Karpas-422 (cell line): ENCODE results near the gene ENC1. TPM values are rescaled to one million over a fixed set of nuclear protein-coding genes. Genes with fewer than 3 reads are reported as not detected.
"Not testable (repeated sequence)": the region's sequence is repeated elsewhere in the genome, so short reads cannot be mapped to it uniquely, and the experiment has no call there.

Experiments
- DNase-seq: peaks from one replicate; pipeline ENCODE4 v3.0.0-alpha.2; 2015
- H2AFZ ChIP-seq: fragments of 200-600 bp; sonication (generic); 2 replicates; pipeline ENCODE4 v1.6.1; 2014; ENCODE audit warnings: antibody characterized with exemption, low read length, mixed read lengths
- H3K27ac ChIP-seq: fragments of 200-600 bp; sonication (generic); 2 replicates; pipeline ENCODE4 v1.5.1; 2014; ENCODE audit warnings: mild to moderate bottlenecking, low read length, moderate library complexity
- H3K27me3 ChIP-seq: fragments of 200-600 bp; sonication (generic); 2 replicates; pipeline ENCODE4 v1.6.1; 2014; ENCODE audit warnings: low read length, mixed read lengths
- H3K36me3 ChIP-seq: fragments of 200-600 bp; sonication (generic); 2 replicates; pipeline ENCODE4 v1.6.1; 2014; ENCODE audit warnings: low read length, mixed read lengths; ENCODE audit not compliant: insufficient read depth
- H3K4me1 ChIP-seq: fragments of 200-600 bp; sonication (generic); 2 replicates; pipeline ENCODE4 v1.6.1; 2014; ENCODE audit warnings: mild to moderate bottlenecking, low read length, mixed read lengths
- H3K4me2 ChIP-seq: fragments of 200-600 bp; sonication (generic); 2 replicates; pipeline ENCODE4 v1.6.1; 2014; ENCODE audit warnings: low read length, low read depth, mild to moderate bottlenecking; ENCODE audit not compliant: poor library complexity, severe bottlenecking
- H3K4me3 ChIP-seq: fragments of 200-600 bp; sonication (generic); 2 replicates; pipeline ENCODE4 v1.5.1; 2014; ENCODE audit warnings: mild to moderate bottlenecking, antibody characterized with exemption, low read length, mixed read lengths
- H3K79me2 ChIP-seq: fragments of 200-600 bp; sonication (generic); 2 replicates; pipeline ENCODE4 v1.6.1; 2014; ENCODE audit warnings: mild to moderate bottlenecking, low read length, mixed read lengths
- H3K9ac ChIP-seq: fragments of 200-600 bp; sonication (generic); 2 replicates; pipeline ENCODE4 v1.6.0; 2014; ENCODE audit warnings: low read length
- H3K9me2 ChIP-seq: fragments of 200-600 bp; sonication (generic), shearing (Covaris generic); replicated peaks from 2 replicates; pipeline ENCODE4 v1.6.0; 2014; ENCODE audit warnings: mild to moderate bottlenecking, low read length, moderate library complexity; ENCODE audit not compliant: insufficient read depth
- H3K9me3 ChIP-seq: fragments of 300-700, 200-600 bp; sonication (generic); 2 replicates; pipeline ENCODE4 v1.6.1; 2014; ENCODE audit warnings: low read length, mixed read lengths
- H4K20me1 ChIP-seq: fragments of 200-600 bp; sonication (generic); 2 replicates; pipeline ENCODE4 v1.6.1; 2014; ENCODE audit warnings: mild to moderate bottlenecking, antibody characterized with exemption, low read length, low read depth; ENCODE audit not compliant: insufficient read depth
- total RNA-seq: library from RNA; depleted of rRNA; stranded (reverse); fragments of >200 nt; shearing (Covaris generic); gene quantifications from 2 replicates; pipeline ENCODE4 v1.2.3, GENCODE V29; 2014; ENCODE audit warnings: low replicate concordance; rRNA removed

Gene ENC1, protein sequence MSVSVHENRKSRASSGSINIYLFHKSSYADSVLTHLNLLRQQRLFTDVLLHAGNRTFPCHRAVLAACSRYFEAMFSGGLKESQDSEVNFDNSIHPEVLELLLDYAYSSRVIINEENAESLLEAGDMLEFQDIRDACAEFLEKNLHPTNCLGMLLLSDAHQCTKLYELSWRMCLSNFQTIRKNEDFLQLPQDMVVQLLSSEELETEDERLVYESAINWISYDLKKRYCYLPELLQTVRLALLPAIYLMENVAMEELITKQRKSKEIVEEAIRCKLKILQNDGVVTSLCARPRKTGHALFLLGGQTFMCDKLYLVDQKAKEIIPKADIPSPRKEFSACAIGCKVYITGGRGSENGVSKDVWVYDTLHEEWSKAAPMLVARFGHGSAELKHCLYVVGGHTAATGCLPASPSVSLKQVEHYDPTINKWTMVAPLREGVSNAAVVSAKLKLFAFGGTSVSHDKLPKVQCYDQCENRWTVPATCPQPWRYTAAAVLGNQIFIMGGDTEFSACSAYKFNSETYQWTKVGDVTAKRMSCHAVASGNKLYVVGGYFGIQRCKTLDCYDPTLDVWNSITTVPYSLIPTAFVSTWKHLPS
- 0.15 and 0.25 TPM in 2 replicates for total RNA-seq

DNA sequence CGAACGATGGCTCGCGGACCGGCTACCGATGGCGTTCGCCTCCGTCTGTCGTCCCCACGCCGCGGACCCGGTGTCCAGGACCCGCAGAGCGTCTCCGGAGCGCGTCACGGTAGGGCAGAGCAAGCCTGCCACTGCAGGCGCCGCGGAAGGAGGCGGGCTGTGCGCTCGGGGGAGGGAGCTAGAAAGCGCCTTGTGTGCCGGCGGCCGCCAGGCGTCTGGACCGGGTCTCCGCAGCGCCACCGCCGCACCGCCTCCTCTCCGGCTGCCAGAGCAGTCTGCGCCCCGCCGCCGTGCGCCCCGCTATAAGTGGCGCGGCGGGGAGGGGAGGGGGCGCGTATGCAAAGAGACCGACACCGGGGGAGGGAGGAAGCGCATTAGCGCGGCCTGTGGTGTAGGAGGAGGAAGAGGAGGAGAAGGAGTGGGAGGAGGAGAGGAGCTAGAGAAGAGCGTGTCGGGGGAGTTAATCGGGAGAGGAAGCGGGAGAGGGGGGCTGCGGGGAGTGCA lies at the start of gene ENC1:
Gene ENC1, minus strand, starts transcription at position 279 of the 504 bp plus-strand sequence. CDS start 4,243 bp downstream, outside the sequence.
- peak within 1 kb of the TSS; percentile 42 for H3K9ac ChIP-seq
- H3K4me2 ChIP-seq = peak within 1 kb of the TSS; percentile 78
- no peaks in the 10 kb centered on the region for H3K9me2 ChIP-seq
- no peaks in the 10 kb centered on the region for H3K79me2 ChIP-seq
- peak within 1 kb of the TSS; percentile 60; the same call in 1 of the 2 replicates for H3K4me3 ChIP-seq
- peak; percentile 81 for DNase-seq
- peaks cover 20% of the 10 kb centered on the region for H3K4me1 ChIP-seq
- H3K36me3 ChIP-seq = no peaks in the 10 kb centered on the region
- H3K27me3 ChIP-seq = no peaks in the 10 kb centered on the region
- H4K20me1 ChIP-seq = no peaks in the 10 kb centered on the region
- no peak within 1 kb of the TSS for H2AFZ ChIP-seq
- H3K9me3 ChIP-seq = no peaks in the 10 kb centered on the region
- H3K27ac ChIP-seq = no peak within 1 kb of the TSS

DNA sequence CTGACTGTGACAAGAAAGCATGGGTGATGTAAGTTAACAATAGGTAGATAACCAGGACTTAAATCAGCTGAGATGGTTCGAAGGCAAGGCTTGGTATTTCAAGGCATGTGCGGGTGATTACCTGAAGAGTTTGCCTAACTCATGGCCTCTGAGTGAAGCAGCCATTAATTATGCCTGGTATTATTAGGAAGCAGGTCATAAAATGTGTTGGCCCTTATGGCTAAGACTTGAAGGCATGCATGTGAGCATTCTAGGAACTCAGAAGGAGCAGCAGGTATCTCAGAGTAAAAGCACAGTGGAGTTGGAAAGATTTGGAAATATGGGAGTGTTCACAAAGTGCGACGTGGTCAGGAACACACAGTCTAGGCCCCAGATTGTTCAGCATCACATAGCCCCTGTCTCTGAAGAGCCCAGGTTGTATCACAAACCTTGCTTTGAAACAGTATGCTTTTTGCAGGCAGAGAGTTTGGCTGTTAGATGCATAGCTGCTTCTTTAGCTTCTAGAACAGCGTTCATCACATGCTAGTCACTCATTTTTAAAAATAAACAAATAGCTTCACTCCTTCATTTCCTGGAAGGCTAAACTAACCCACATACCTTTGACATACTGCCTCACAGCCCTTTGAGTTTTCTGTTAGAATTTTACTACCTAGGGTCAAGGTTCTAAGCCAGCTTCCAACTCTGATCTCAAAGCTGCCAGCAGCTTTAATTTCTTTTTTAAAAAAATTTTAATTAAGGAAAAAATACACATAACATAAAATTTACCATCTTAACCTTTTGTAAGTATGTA lies 46.6 kb upstream of the ENC1 start:
- H3K9ac ChIP-seq = no peak overlapping the region
- no peak for DNase-seq
- H3K27ac ChIP-seq = no peak overlapping the region
- no peak overlapping the region for H2AFZ ChIP-seq
- H3K4me3 ChIP-seq = no peak overlapping the region
- H3K36me3 ChIP-seq = peaks cover 16% of the 10 kb centered on the region; the same call in 1 of the 2 replicates
- no peaks in the 10 kb centered on the region for H4K20me1 ChIP-seq
- no peaks in the 10 kb centered on the region for H3K27me3 ChIP-seq
- no peaks in the 10 kb centered on the region for H3K9me2 ChIP-seq
- no peaks in the 10 kb centered on the region for H3K9me3 ChIP-seq
- H3K4me2 ChIP-seq = peak overlapping the region; percentile 73
- peaks cover 31% of the 10 kb centered on the region for H3K79me2 ChIP-seq
- peaks cover 13% of the 10 kb centered on the region for H3K4me1 ChIP-seq

DNA sequence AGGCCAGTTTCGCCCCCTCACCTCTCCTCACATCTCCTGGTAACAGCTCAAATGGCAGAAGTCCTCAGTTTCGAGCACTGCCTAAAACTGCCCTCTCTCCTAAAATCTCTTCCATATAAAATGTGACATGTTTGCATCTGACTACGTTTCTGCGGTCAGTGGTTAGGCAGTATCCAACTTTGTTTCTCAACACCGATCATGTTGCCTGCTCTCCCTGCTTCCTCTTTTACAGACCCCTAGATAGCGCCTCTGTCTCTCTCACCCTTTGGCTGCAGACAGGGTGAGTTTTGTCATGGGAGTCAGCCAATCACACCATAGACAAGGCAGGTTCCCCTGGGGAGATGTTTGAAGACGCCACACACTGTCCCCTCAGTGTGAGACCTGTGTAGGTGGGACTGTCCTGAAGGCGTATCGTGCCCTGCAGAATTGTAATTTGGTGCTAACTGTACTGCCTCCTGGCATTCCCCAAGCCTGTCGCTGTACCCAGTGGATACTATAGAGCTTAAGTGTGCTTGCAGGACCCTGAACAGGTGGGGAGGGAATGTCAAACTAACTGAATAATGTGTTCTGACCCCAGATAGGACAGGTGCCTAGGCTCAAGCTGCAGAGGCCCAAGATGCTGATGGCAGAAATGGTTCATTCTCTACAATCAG lies 45.6 kb upstream of the ENC1 start:
- H4K20me1 ChIP-seq = no peaks in the 10 kb centered on the region
- H3K4me2 ChIP-seq = peak overlapping the region; percentile 73
- peaks cover 31% of the 10 kb centered on the region for H3K79me2 ChIP-seq
- no peaks in the 10 kb centered on the region for H3K9me2 ChIP-seq
- H3K36me3 ChIP-seq = peaks cover 7% of the 10 kb centered on the region; the same call in 1 of the 2 replicates
- H2AFZ ChIP-seq = peak overlapping the region; percentile 90; the same call in 1 of the 2 replicates
- H3K4me1 ChIP-seq = peaks cover 17% of the 10 kb centered on the region
- H3K4me3 ChIP-seq = peak overlapping the region; percentile 92
- H3K9me3 ChIP-seq = no peaks in the 10 kb centered on the region
- peak; percentile 84 for DNase-seq
- H3K27me3 ChIP-seq = no peaks in the 10 kb centered on the region
- H3K27ac ChIP-seq = peak overlapping the region; percentile 22; the same call in 1 of the 2 replicates
- H3K9ac ChIP-seq = peak overlapping the region; percentile 84

DNA sequence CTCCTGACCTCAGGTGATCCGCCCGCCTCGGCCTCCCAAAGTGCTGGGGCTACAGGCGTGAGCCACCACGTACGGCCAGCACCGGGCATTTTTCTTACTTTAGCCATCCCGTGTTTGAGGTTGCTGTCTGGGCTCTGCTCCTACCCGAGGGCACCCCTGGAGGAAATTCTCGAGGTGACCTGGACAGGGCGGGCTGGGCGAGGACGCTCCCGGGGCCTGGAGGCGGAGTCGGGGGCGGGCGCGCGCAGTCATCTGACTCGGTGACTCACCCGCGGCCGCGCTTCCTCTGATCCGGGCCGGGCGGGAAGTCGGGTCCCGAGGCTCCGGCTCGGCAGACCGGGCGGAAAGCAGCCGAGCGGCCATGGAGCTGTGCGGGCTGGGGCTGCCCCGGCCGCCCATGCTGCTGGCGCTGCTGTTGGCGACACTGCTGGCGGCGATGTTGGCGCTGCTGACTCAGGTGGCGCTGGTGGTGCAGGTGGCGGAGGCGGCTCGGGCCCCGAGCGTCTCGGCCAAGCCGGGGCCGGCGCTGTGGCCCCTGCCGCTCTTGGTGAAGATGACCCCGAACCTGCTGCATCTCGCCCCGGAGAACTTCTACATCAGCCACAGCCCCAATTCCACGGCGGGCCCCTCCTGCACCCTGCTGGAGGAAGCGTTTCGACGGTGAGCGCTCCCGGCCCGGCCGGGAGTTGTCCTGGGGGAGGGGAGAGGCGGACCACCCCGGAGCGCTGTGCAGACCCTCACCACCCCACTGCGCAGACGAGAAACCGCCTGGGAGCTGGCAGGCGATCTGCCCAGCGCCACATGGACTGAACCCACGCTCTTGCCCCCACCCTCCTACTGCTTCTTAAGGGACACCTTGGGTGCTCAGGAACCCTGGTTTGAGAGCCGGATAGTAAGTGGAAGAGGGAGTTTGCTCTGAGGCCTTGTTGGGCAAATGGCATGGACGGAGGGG lies 44.6 kb upstream of the ENC1 start, which contains the start of gene HEXB:
Gene HEXB, plus strand, starts transcription at position 334 of the 952 bp plus-strand sequence. Its CDS starts 28 bp downstream, at position 362.
- Histone ChIP-seq H3K27me3 (no peaks in the 10 kb centered on the region), H3K9me3 (no peaks in the 10 kb centered on the region), H3K79me2 (peaks cover 31% of the 10 kb centered on the region), H2AFZ (peak within 1 kb of the TSS; percentile 90; the same call in 1 of the 2 replicates), H3K4me2 (peak within 1 kb of the TSS; percentile 73), H3K9me2 (no peaks in the 10 kb centered on the region), H3K36me3 (peaks cover 5% of the 10 kb centered on the region; the same call in 1 of the 2 replicates), H3K27ac (peak within 1 kb of the TSS; percentile 22; the same call in 1 of the 2 replicates), H3K4me3 (peak within 1 kb of the TSS; percentile 92), H4K20me1 (no peaks in the 10 kb centered on the region), H3K9ac (peak within 1 kb of the TSS; percentile 84), H3K4me1 (peaks cover 17% of the 10 kb centered on the region)
- peak; percentile 88 for DNase-seq

DNA sequence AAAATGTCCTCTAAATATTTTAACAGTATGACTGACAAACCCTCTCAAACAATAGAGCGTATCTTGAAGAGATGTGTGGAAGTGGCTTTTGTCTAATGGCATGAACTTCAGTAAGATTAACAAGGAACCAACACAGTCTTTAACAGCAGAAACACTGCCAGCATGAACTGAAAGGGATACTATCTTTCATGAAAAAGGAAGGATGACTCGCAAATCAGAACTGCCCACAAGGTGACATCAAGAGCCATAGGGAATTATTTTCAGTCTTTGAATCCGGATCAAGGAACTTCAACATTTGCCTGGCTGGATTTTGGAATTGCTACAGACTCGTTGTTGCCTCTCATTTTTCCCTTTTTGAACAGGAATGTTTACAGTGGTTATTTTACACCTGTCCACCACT lies 39.4 kb upstream of the ENC1 start:
- Histone ChIP-seq H2AFZ (no peak overlapping the region), H4K20me1 (no peaks in the 10 kb centered on the region), H3K4me2 (no peak overlapping the region)

DNA sequence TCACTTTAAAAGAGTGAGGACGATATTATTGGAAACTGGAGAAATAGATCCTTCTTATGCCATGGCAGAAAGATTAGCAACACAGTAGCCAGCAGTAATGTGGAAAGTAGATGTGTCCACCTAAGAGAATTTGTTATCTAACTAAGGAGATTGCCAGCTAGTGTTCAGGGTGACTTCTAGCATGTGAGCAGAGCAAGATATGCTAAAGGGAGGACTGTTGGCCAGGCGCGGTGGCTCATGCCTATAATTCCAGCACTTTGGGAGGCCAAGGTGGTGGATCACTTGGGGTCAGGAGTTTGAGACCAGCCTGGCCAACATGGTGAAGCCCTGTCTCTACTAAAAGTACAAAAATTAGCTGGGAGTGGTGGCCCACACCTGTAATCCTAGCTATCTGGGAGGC lies 38.8 kb upstream of the ENC1 start:
- not testable (repeated sequence) for H3K4me1 ChIP-seq, H3K4me3 ChIP-seq, H3K9ac ChIP-seq, H3K27me3 ChIP-seq, DNase-seq, H2AFZ ChIP-seq, H3K9me2 ChIP-seq, H4K20me1 ChIP-seq, H3K27ac ChIP-seq, H3K79me2 ChIP-seq, H3K9me3 ChIP-seq, H3K4me2 ChIP-seq, H3K36me3 ChIP-seq

More for the DNA sequence above, 39.4 kb upstream of the ENC1 start:
- Histone ChIP-seq H3K79me2 (no peaks in the 10 kb centered on the region), H3K9me2 (no peaks in the 10 kb centered on the region), H3K4me3 (no peak overlapping the region), H3K4me1 (peaks cover 4% of the 10 kb centered on the region; the same call in 1 of the 2 replicates), H3K36me3 (no peaks in the 10 kb centered on the region), H3K9me3 (no peaks in the 10 kb centered on the region), H3K9ac (no peak overlapping the region), H3K27ac (no peak overlapping the region), H3K27me3 (no peaks in the 10 kb centered on the region)
- DNase-seq = no peak

DNA sequence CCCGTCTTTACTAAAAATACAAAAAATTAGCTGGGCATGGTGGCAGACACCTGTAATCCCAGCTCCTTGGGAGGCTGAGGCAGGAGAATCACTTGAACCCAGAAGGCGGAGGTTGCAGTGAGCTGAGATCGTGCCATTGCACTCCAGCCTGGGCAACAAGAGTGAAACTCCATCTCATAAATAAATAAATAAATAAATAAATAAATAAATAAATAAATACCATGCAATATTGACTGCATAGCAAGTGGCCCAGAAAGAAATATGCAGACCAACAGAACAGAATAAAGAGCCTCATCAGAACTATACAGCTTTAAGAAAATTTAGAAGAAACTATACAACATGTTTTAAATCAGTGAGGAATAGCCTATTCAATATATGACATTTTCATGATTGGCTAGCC lies 37.6 kb upstream of the ENC1 start:
- not testable (repeated sequence) for H3K27me3 ChIP-seq, H3K27ac ChIP-seq, H3K4me2 ChIP-seq, H3K4me1 ChIP-seq, H3K9me2 ChIP-seq, H3K9me3 ChIP-seq, H3K36me3 ChIP-seq, H3K79me2 ChIP-seq, DNase-seq, H3K4me3 ChIP-seq, H4K20me1 ChIP-seq, H3K9ac ChIP-seq, H2AFZ ChIP-seq
